Medulla oblongata (tissue), 1 donor: ENCODE data around the gene SNX30.
"Not testable (repeated sequence)": the region's sequence is repeated elsewhere in the genome, so short reads cannot be mapped to it uniquely, and the experiment has no call there.

Experiments used
- DNase-seq: peaks from one replicate; pipeline ENCODE4 v3.0.0-alpha.2; 2015; ENCODE audit errors: extremely low spot score

Gene SNX30

DNA sequence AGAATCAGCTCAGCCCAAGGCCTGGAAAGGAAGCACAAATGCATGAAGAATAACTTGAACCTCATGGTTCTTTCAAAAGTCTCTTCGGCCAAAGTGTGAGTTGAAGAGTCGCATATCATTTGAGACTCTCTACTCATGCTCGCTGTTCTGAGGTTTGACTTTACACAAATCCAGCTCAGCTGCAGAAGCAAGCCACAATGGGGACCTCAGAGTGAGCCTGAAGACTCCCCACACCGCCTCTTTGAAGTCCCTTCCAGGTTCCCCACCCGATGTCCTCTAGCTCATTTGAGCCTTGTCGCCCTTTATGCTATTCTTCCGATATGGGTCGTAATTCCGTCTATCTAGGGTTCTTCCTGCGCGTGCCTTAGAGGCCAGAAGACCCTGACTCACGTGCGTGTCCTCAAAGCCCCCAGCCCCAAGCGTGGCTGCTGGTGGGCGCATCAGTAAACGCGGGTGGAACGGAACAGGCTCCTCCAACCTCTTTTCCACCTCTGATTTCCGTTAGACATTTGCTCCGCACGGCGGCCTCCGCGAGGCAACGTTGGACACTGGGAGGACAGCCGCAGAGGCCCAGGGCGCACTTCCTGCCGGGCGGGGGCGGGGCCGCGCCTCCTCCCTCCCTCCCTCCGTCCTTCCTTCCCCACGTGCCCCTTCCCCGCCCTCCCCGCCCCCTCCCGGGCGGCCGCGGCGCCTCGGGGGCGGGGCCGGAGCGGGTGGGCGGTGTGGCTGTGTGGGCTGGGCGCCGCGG lies at the start of gene SNX30:
Gene SNX30, plus strand, starts transcription at position 745 of the 748 bp plus-strand sequence. CDS start 242 bp downstream, outside the sequence.
- DNase-seq: peak; percentile 94

DNA sequence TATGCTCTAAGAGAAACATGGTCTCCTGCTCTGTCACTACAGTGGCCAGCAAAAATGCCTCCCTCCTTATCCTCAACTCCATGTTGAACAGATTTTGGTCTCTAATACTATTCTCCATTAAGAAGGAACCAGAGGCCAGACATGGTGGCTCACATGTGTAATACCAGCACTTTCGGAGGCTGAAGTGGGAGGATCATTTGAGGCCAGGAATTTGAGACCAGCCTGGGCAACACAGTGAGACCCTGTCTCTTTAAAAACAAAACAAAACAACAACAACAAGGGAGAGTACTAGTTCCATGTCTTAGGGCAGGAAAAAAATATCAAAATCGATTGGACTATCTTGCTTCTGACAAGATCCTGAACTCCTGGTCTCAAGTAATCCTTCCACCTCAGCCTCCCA lies 47.3 kb upstream of the SNX30 start:
- DNase-seq: no peak

GRCh38 chr9:112705768-112706427 lies 44.7 kb upstream of the SNX30 start:
- peak; percentile 81 for DNase-seq

GRCh38 chr9:112711050-112711689 lies 39.4 kb upstream of the SNX30 start:
- DNase-seq: peak; percentile 73

DNA sequence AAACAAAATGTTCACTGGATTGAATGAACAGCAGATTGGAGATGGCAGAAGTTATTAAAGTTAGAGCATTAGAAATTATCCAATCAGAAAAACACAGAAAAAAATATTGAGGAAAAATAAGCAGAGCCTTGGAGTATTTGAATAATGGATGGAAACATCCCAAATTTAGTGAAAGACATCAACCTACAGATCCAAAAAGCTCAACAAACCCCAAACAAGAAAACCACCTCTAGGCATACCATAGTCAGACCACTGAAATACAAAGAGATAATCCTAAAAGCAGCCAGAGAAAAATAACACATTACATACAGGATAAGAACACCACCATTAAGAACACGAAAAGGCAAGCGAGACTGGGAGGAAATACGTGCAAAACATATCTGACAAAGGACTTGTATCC lies 37.9 kb upstream of the SNX30 start:
- no peak for DNase-seq

GRCh38 chr9:112717661-112718331 lies 32.8 kb upstream of the SNX30 start, which contains the start of gene INIP:
Gene INIP, minus strand, starts transcription at chr9:112718117. Its CDS starts 1,632 bp downstream, at chr9:112716485.
- DNase-seq: peak; percentile 98

DNA sequence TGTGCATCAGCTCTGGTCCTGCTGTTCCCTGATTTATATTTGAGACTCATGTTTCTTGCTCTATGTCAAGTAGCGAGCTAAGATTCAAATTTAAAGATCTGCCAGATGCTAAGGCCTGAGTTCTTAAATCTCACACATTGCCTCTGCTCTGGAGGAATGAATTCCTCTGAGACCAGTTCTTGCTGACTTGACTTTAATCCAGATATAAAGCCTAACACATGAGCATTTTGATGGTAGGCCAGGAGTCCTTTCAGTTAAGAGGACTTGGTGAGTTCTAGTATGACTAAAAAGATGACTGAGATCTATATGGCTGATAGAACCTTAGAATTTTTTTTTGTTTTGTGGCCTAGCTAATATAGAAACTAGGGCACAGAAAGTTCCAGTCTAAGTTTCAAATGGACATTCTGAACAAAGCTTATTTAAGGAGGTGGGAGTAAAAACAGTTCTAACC lies 31.3 kb upstream of the SNX30 start:
- DNase-seq: no peak

DNA sequence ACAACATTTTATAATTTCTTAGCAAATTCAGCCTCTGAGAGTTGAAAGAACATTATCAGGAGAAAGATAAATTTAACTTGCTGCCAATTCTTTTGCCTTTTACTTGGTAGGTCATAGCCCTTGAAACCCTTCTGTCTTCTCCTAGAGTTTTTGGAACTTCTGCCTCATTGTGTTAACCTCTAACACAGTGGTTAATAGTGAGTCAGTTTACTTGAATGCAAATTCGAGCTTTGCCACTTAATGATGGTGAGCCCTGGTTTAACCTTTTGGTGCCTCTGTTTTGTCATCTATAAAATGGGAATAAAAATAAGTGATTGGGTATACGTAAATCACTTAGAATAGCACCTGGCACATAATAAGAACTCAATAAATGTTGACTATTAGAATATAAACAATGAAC lies 30.9 kb upstream of the SNX30 start:
- DNase-seq: no peak

GRCh38 chr9:112720113-112720780 lies 30.3 kb upstream of the SNX30 start:
- DNase-seq: no peak

DNA sequence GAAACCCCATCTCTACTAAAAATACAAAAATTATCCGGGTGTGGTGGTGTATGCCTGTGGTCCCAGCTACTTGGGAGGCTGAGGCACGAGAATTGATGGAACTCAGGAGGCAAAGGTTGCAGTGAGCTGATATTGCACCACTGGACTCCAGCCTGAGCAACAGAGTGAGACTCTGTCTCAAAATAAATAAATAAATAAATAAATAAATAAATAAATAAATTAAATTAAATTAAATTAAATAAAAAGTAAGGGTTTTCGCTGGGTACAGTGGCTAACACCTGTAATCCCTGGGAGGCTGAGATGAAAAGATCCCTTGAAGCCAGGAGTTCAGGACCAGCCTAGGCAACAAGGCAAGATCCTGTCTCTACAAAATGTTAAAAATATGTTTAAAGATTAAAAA lies 27.8 kb upstream of the SNX30 start:
- DNase-seq: not testable (repeated sequence)

DNA sequence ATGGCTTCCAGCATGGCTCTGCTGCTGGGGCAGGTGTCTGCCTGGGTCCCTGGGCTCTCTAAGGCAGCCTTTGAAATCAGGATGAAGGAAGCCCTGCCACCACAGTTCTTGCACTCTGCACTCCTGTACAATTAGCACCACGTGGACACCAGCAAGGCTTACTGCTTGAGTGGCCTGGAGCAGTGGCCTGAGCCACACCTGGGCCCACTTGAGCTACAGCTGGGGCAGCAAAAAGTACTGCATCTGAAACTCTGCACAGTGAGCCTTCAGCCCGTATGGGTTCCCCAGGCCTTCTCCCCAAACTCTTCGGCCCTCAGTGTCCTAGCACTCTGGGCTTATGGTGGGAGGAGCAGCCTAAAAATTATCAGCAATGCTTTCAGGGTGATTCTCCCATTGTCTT lies 24.6 kb upstream of the SNX30 start:
- no peak for DNase-seq

DNA sequence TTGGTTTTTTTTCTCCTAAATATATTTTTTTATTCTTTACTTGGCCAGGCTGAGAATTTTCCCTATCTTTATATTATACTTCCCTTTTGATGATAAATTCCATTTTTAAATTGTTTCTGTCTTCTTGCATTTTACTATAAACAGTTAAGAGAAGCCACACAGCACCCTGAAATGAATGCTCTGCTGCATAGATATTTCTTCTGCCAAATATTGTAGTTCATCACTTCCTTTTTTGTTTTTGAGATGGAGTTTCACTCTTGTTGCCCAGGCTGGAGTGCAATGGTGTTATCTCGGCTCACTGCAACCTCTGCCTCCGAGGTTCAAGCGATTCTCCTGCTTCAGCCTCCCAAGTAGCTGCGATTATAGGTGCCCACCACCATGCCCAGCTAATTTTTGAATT lies 24.1 kb upstream of the SNX30 start:
- no peak for DNase-seq

GRCh38 chr9:112728401-112728800 lies 22.2 kb upstream of the SNX30 start:
- no peak for DNase-seq

DNA sequence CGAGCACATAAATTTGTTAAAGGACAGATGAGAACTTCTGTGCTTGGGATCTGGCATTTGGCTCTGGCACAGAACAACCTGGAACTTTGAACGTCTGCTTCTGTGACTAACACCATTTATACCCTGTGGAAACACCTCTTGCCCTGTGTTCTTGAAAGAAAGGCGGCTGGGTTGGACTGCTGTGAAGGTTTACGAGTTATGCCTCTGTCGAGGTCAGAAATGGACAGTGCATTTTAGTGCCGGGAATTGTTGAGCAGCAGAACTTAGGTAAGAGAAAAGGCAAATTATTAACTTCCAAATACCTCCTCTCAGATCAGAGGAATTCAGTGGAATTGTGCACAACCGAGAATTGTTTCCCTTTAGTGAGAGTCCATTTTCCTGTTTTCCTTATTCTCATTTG lies 18.6 kb upstream of the SNX30 start:
- DNase-seq: no peak

GRCh38 chr9:112734892-112735291 lies 15.7 kb upstream of the SNX30 start:
- no peak for DNase-seq

DNA sequence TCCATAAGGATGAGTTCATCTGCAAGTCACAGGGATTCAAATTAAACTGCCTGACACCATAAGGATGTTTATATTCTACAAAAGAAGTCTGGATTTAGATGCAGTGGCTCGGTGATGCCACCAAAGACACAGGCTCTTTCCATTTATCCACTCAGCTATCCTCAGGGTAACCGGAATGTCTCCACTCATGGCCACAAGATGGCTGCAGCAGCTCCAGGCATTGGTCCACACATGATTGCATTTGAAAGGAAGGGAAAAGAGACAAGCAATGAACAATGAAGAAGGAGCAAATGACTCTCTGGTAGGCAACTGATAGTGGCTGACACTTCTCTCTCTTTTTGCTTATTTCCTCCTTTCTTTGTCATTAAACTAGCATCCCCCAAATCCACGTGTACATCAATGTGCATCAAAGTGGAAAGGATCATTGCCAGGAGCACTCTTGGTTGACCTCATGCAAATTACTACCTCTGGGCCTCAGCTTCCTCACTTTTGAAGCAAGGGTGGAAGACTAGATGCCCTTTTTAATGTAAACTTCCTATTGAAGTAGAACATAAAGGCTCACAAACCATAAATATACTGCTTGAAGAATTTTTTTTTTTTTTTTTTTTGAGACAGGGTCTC lies 7.2 kb upstream of the SNX30 start:
- no peak for DNase-seq

DNA sequence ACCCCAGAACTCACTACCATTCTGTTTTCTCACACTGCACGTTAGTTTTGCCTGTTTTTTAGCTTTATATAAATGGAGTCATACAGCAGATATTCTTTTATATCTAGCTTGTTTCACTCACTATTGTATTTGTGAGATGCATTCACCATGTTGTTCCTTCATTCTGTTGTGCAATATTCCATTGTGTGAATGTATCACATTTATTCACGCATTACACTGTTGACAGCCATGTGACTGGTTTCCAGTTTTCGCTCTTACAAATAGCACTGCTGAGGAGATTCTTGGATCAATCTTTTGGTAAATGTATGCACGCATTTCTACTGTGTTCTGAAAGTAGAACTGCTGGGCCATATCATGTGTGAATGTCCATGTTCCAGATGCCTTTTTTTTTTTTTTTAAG lies 6.4 kb upstream of the SNX30 start:
- DNase-seq: no peak

- DNase-seq: peak; percentile 96
Measured at GRCh38 chr9:112747094-112747493, 3.5 kb upstream of the SNX30 start.

- no peak for DNase-seq
Measured at GRCh38 chr9:112750764-112751055, 150 bp downstream of the SNX30 start.

- DNase-seq: peak; percentile 90
Measured at GRCh38 chr9:112751056-112751795, 666 bp downstream of the SNX30 start.
